Measurements from ENCODE around the gene GAGE2A.
"Not testable (repeated sequence)": the region's sequence is repeated elsewhere in the genome, so short reads cannot be mapped to it uniquely, and the experiment has no call there.

- not testable (repeated sequence) for TF ChIP-seq CTCF, POLR2A (IDR thresholded peaks at IDR 0.05)
Observed at GRCh38 chrX:49541433-49541832, 47.9 kb upstream of the GAGE2A start, which contains the start of gene GAGE12D.

Measured in testis (tissue), 2 donors.